Measurements from ENCODE around the gene MCOLN2. TPM values are rescaled to one million over a fixed set of nuclear protein-coding genes. Genes with fewer than 3 reads are reported as not detected.

MCOLN2 gene
- total RNA-seq, 1 experiment from 2014 or later: 1.3 TPM

- H3K27ac ChIP-seq (ENCODE audit: insufficient read length, low read depth, low read length): no peak overlapping the region
- H2BK20ac ChIP-seq (ENCODE audit: low read depth, low read length, poor library complexity, severe bottlenecking): no peak overlapping the region
- Mint-ChIP-seq H3K4me1 (peaks cover 0 to 2% of the 10 kb centered on the region in 2 experiments; a peak in 2 of 4 replicates), H3K9me3 (no peaks in the 10 kb centered on the region), H3K27me3 (ENCODE audit: low read depth) (no peaks in the 10 kb centered on the region), H3K4me3 (no peak overlapping the region), H3K27ac (peak overlapping the region in 1 of 3 experiments; percentile 16; a peak in 2 of 7 replicates), H3K36me3 (ENCODE audit: insufficient read depth in 1 of 3, low read depth in 3 of 3) (no peaks in the 10 kb centered on the region)
- H3K9me3 ChIP-seq (ENCODE audit: control insufficient read depth, low read depth, low read length): no peaks in the 10 kb centered on the region
- H3K18ac ChIP-seq (ENCODE audit: insufficient read length, low read depth, low read length): no peak overlapping the region
- no peak overlapping the region for H2BK5ac ChIP-seq (ENCODE audit: insufficient read length, low read length)
- TF ChIP-seq, protein P1, sequence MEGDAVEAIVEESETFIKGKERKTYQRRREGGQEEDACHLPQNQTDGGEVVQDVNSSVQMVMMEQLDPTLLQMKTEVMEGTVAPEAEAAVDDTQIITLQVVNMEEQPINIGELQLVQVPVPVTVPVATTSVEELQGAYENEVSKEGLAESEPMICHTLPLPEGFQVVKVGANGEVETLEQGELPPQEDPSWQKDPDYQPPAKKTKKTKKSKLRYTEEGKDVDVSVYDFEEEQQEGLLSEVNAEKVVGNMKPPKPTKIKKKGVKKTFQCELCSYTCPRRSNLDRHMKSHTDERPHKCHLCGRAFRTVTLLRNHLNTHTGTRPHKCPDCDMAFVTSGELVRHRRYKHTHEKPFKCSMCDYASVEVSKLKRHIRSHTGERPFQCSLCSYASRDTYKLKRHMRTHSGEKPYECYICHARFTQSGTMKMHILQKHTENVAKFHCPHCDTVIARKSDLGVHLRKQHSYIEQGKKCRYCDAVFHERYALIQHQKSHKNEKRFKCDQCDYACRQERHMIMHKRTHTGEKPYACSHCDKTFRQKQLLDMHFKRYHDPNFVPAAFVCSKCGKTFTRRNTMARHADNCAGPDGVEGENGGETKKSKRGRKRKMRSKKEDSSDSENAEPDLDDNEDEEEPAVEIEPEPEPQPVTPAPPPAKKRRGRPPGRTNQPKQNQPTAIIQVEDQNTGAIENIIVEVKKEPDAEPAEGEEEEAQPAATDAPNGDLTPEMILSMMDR (conservative IDR thresholded peaks at IDR 0.05): no peak
- no peak overlapping the region for H4K5ac ChIP-seq (ENCODE audit: insufficient read length, low read depth, low read length)
- H2BK12ac ChIP-seq (ENCODE audit: insufficient read length, low read depth, low read length): no peak overlapping the region
- no peak overlapping the region for H2BK15ac ChIP-seq (ENCODE audit: low read depth, low read length)
- H3K79me2 ChIP-seq (ENCODE audit: insufficient read depth, low read length): no peaks in the 10 kb centered on the region
- no peak overlapping the region for H3K9ac ChIP-seq (ENCODE audit: extremely low read depth, insufficient read length, low read length)
- no peaks in the 10 kb centered on the region for H4K20me1 ChIP-seq (ENCODE audit: control insufficient read depth, insufficient read depth, insufficient read length)
- H2BK120ac ChIP-seq (ENCODE audit: low read depth, low read length, poor library complexity, severe bottlenecking): no peak overlapping the region
- no peaks in the 10 kb centered on the region for H3K27me3 ChIP-seq (ENCODE audit: insufficient read depth, low read length)
- H3K23me2 ChIP-seq (ENCODE audit: insufficient read length, low read depth, low read length, poor library complexity, severe bottlenecking): no peaks in the 10 kb centered on the region
- no peak overlapping the region for H2AK5ac ChIP-seq (ENCODE audit: insufficient read length, low read length)
- H3K56ac ChIP-seq (ENCODE audit: insufficient read length, low read depth, low read length): no peak overlapping the region
- no peak overlapping the region for H3K4me2 ChIP-seq (ENCODE audit: insufficient read depth, insufficient read length, low read length)
- H4K91ac ChIP-seq (ENCODE audit: insufficient read length, low read depth, low read length): no peak overlapping the region
- no peak overlapping the region for H3K14ac ChIP-seq (ENCODE audit: insufficient read depth, low read length)
- no peak for DNase-seq
- WGBS (ENCODE audit: extremely low coverage, insufficient read length, low lambda C conversion rate): no CpG with 5 or more reads among the region's 7 CpGs
- H4K8ac ChIP-seq (replicated peaks; ENCODE audit: insufficient read length, low read depth, low read length): no peak overlapping the region
- no peak overlapping the region for H3K4ac ChIP-seq (ENCODE audit: low read depth, low read length)
- H3K4me1 ChIP-seq (ENCODE audit: insufficient read depth, low read length): peaks cover 3% of the 10 kb centered on the region; the same call in 1 of the 2 replicates
- no peaks in the 10 kb centered on the region for H3K79me1 ChIP-seq (ENCODE audit: insufficient read depth, low read depth, low read length, poor library complexity, severe bottlenecking)
- no peak overlapping the region for H3K23ac ChIP-seq (ENCODE audit: insufficient read length, low read depth, low read length)
- H2AFZ ChIP-seq (ENCODE audit: low read length): no peak overlapping the region
- no peak overlapping the region for H3T11ph ChIP-seq (ENCODE audit: low read length)
Measured at GRCh38 chr1:84933011-84933611, 63.8 kb downstream of the MCOLN2 start.

Data from H9 (cell line).